ENCODE measurements around the gene HNF4A. TPM values are rescaled to one million over a fixed set of nuclear protein-coding genes. Genes with fewer than 3 reads are reported as not detected.

HNF4A gene
- polyA plus RNA-seq, 1 donor from 2014 or later = not detected

DNA sequence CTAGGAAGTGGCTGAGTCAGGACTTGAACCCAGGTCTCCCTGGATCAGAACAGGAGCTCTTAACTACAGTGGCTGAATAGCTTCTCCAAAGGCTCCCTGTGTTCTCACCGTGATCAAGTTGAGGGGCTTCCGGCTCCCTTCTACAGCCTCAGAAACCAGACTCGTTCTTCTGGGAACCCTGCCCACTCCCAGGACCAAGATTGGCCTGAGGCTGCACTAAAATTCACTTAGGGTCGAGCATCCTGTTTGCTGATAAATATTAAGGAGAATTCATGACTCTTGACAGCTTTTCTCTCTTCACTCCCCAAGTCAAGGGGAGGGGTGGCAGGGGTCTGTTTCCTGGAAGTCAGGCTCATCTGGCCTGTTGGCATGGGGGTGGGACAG, 75.6 kb downstream of the HNF4A start:
- Histone ChIP-seq H4K20me1 (ENCODE audit: insufficient read depth) (no peaks in the 10 kb centered on the region), H3K4me3 (ENCODE audit: low read length) (no peak overlapping the region), H3K27ac (ENCODE audit: low read length) (no peak overlapping the region), H3K4me2 (ENCODE audit: low read length) (no peak overlapping the region), H3K9me2 (ENCODE audit: insufficient read depth, low read length) (no peaks in the 10 kb centered on the region), H3K79me2 (replicated peaks; ENCODE audit: insufficient read depth, low read length) (no peaks in the 10 kb centered on the region), H3F3A (ENCODE audit: insufficient read depth, low read length, poor library complexity, severe bottlenecking) (no peaks in the 10 kb centered on the region), H3K9ac (ENCODE audit: low read length) (no peak overlapping the region), H2AFZ (ENCODE audit: low read depth, low read length) (no peak overlapping the region), H3K27me3 (ENCODE audit: insufficient read depth, low read depth, low read length) (no peaks in the 10 kb centered on the region), H3K36me3 (ENCODE audit: insufficient read depth, low read length) (no peaks in the 10 kb centered on the region), H3K9me3 (ENCODE audit: low read length) (no peaks in the 10 kb centered on the region)
- TF ChIP-seq SMC3 (conservative IDR thresholded peaks at IDR 0.05; ENCODE audit: poor library complexity) (no peak), EP300 (conservative IDR thresholded peaks at IDR 0.05; ENCODE audit: poor library complexity, severe bottlenecking) (no peak), POLR2AphosphoS5 (IDR thresholded peaks at IDR 0.05) (no peak), TAF1 (IDR thresholded peaks at IDR 0.05; ENCODE audit: low read depth) (no peak), RAD21 (conservative IDR thresholded peaks at IDR 0.05) (no peak), EZH2 (IDR thresholded peaks at IDR 0.05; ENCODE audit: borderline replicate concordance, insufficient read depth, low read length, poor library complexity, severe bottlenecking) (no peak)
- TF ChIP-seq, protein P1, sequence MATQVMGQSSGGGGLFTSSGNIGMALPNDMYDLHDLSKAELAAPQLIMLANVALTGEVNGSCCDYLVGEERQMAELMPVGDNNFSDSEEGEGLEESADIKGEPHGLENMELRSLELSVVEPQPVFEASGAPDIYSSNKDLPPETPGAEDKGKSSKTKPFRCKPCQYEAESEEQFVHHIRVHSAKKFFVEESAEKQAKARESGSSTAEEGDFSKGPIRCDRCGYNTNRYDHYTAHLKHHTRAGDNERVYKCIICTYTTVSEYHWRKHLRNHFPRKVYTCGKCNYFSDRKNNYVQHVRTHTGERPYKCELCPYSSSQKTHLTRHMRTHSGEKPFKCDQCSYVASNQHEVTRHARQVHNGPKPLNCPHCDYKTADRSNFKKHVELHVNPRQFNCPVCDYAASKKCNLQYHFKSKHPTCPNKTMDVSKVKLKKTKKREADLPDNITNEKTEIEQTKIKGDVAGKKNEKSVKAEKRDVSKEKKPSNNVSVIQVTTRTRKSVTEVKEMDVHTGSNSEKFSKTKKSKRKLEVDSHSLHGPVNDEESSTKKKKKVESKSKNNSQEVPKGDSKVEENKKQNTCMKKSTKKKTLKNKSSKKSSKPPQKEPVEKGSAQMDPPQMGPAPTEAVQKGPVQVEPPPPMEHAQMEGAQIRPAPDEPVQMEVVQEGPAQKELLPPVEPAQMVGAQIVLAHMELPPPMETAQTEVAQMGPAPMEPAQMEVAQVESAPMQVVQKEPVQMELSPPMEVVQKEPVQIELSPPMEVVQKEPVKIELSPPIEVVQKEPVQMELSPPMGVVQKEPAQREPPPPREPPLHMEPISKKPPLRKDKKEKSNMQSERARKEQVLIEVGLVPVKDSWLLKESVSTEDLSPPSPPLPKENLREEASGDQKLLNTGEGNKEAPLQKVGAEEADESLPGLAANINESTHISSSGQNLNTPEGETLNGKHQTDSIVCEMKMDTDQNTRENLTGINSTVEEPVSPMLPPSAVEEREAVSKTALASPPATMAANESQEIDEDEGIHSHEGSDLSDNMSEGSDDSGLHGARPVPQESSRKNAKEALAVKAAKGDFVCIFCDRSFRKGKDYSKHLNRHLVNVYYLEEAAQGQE (IDR thresholded peaks at IDR 0.05; ENCODE audit: borderline replicate concordance) = no peak
- TF ChIP-seq, protein P2, sequence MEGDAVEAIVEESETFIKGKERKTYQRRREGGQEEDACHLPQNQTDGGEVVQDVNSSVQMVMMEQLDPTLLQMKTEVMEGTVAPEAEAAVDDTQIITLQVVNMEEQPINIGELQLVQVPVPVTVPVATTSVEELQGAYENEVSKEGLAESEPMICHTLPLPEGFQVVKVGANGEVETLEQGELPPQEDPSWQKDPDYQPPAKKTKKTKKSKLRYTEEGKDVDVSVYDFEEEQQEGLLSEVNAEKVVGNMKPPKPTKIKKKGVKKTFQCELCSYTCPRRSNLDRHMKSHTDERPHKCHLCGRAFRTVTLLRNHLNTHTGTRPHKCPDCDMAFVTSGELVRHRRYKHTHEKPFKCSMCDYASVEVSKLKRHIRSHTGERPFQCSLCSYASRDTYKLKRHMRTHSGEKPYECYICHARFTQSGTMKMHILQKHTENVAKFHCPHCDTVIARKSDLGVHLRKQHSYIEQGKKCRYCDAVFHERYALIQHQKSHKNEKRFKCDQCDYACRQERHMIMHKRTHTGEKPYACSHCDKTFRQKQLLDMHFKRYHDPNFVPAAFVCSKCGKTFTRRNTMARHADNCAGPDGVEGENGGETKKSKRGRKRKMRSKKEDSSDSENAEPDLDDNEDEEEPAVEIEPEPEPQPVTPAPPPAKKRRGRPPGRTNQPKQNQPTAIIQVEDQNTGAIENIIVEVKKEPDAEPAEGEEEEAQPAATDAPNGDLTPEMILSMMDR (IDR thresholded peaks at IDR 0.05; ENCODE audit: poor library complexity, severe bottlenecking) = no peak

DNA sequence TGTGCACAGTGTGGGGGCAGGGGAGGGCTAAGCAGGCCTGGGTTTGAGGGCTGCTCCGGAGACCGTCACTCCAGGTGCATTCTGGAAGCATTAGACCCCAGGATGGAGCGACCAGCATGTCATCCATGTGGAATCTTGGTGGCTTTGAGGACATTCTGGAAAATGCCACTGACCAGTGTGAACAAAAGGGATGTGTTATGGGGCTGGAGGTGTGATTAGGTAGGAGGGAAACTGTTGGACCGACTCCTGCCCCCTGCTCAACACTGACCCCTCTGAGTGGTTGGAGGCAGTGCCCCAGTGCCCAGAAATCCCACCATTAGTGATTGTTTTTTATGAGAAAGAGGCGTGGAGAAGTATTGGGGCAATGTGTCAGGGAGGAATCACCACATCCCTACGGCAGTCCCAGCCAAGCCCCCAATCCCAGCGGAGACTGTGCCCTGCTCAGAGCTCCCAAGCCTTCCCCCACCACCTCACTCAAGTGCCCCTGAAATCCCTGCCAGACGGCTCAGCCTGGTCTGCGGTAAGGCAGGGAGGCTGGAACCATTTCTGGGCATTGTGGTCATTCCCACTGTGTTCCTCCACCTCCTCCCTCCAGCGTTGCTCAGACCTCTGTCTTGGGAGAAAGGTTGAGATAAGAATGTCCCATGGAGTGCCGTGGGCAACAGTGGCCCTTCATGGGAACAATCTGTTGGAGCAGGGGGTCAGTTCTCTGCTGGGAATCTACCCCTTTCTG, 76.2 kb downstream of the HNF4A start:
- no peaks in the 10 kb centered on the region for H3K9me3 ChIP-seq (ENCODE audit: low read length)
- H3K36me3 ChIP-seq (ENCODE audit: insufficient read depth, low read length) = no peaks in the 10 kb centered on the region
- H3K9me2 ChIP-seq (ENCODE audit: insufficient read depth, low read length) = no peaks in the 10 kb centered on the region
- H3K79me2 ChIP-seq (replicated peaks; ENCODE audit: insufficient read depth, low read length) = no peaks in the 10 kb centered on the region
- no peaks in the 10 kb centered on the region for H3F3A ChIP-seq (ENCODE audit: insufficient read depth, low read length, poor library complexity, severe bottlenecking)
- no peak overlapping the region for H3K9ac ChIP-seq (ENCODE audit: low read length)
- no peak overlapping the region for H2AFZ ChIP-seq (ENCODE audit: low read depth, low read length)
- H3K4me2 ChIP-seq (ENCODE audit: low read length) = no peak overlapping the region
- H3K27ac ChIP-seq (ENCODE audit: low read length) = no peak overlapping the region
- H3K27me3 ChIP-seq (ENCODE audit: insufficient read depth, low read depth, low read length) = no peaks in the 10 kb centered on the region
- H4K20me1 ChIP-seq (ENCODE audit: insufficient read depth) = no peaks in the 10 kb centered on the region
- no peak overlapping the region for H3K4me3 ChIP-seq (ENCODE audit: low read length)
- no peak for TF ChIP-seq MXI1 (conservative IDR thresholded peaks at IDR 0.05; ENCODE audit: poor library complexity, severe bottlenecking)
- TF ChIP-seq, protein P2 (IDR thresholded peaks at IDR 0.05; ENCODE audit: poor library complexity, severe bottlenecking) = no peak
- no peak for TF ChIP-seq POLR2AphosphoS5 (IDR thresholded peaks at IDR 0.05)
- TF ChIP-seq RAD21 (conservative IDR thresholded peaks at IDR 0.05) = no peak
- TF ChIP-seq EP300 (conservative IDR thresholded peaks at IDR 0.05; ENCODE audit: poor library complexity, severe bottlenecking) = no peak
- TF ChIP-seq SMC3 (conservative IDR thresholded peaks at IDR 0.05; ENCODE audit: poor library complexity) = no peak
- no peak for TF ChIP-seq TAF1 (IDR thresholded peaks at IDR 0.05; ENCODE audit: low read depth)
- TF ChIP-seq EZH2 (IDR thresholded peaks at IDR 0.05; ENCODE audit: borderline replicate concordance, insufficient read depth, low read length, poor library complexity, severe bottlenecking) = no peak
- TF ChIP-seq, protein P1 (IDR thresholded peaks at IDR 0.05; ENCODE audit: borderline replicate concordance) = no peak
